Sigmoid colon (tissue), 7 donors: ENCODE results near the gene UBL3. TPM values are rescaled to one million over a fixed set of nuclear protein-coding genes. Genes with fewer than 3 reads are reported as not detected.

Source experiments
- DNase-seq: peaks from one replicate; pipeline ENCODE4 v3.0.0-alpha.2; 2019
- H3K27ac ChIP-seq, 4 donors: fragments of 200-600 bp; sonication (generic); one replicate each; pipeline ENCODE4 v1.5.1; 2016 to 2019; ENCODE audit warnings: mild to moderate bottlenecking in 1 of 4
- H3K27me3 ChIP-seq, 3 donors: fragments of 200-600 bp; sonication (generic); one replicate each; pipeline ENCODE4 v1.5.1; 2019; ENCODE audit warnings: mild to moderate bottlenecking in 1 of 3
- H3K36me3 ChIP-seq, 4 donors: fragments of 200-600 bp; sonication (generic); one replicate each; pipeline ENCODE4 v1.5.1; 2016 to 2019
- H3K4me1 ChIP-seq, 4 donors: fragments of 200-600 bp; sonication (generic); one replicate each; pipeline ENCODE4 v1.5.1; 2017 to 2019
- H3K4me3 ChIP-seq, 4 donors: fragments of 200-600 bp; sonication (generic); one replicate each; pipeline ENCODE4 v1.5.1; 2017 to 2019; ENCODE audit warnings: mild to moderate bottlenecking in 2 of 4, moderate library complexity in 1 of 4
- H3K9me3 ChIP-seq, 4 donors: fragments of 200-600 bp in 3 of 4; sonication (generic) in 3 of 4; one replicate each; pipeline versions ENCODE4 v1.5.1 to v1.6.1; 2013 to 2019
- CTCF ChIP-seq, 4 experiments: fragments of 450-650 bp in 3 of 4; fragments of 200-600 bp in 1 of 4; IDR thresholded peaks; one replicate each; pipeline ENCODE4 v1.5.1; 2016 to 2019; ENCODE audit warnings: antibody characterized with exemption in 4 of 4, mild to moderate bottlenecking in 3 of 4, moderate library complexity in 2 of 4
- EP300 ChIP-seq, 4 donors: sonication (generic); formaldehyde crosslinking; IDR thresholded peaks; one replicate each; pipeline ENCODE4 v1.6.1; 2017; ENCODE audit warnings: antibody characterized with exemption in 4 of 4
- POLR2A ChIP-seq, 2 donors: fragments of 450-650 bp; IDR thresholded peaks; one replicate each; pipeline ENCODE4 v1.6.1; 2016; ENCODE audit warnings: antibody characterized with exemption in 2 of 2, mild to moderate bottlenecking in 2 of 2, moderate library complexity in 2 of 2
- POLR2AphosphoS5 ChIP-seq, 4 donors: sonication (generic); formaldehyde crosslinking; IDR thresholded peaks; one replicate each; pipeline ENCODE4 v1.6.1; 2017; ENCODE audit warnings: antibody characterized with exemption in 4 of 4
- WGBS, 2 donors: extraction: QIAGEN DNeasy Blood & Tissue Kit; methylation state at CpG; one replicate each; pipeline ENCODE4 v1.1.7; 2013; 5-methylcytosine and 5-hydroxymethylcytosine counted together
- intact Hi-C: fragments of 100-400 bp; cut with DNase I; formaldehyde crosslinking; loops from one replicate; pipeline ENCODE4 v1.15.1; 2023
- polyA plus RNA-seq, 3 donors: library from polyadenylated mRNA; stranded (reverse); fragments of 200-250 nt; gene quantifications; one replicate each; pipeline ENCODE4 v1.2.3, GENCODE V29; 2013
- total RNA-seq, 4 donors: library from RNA; depleted of rRNA; stranded (reverse); fragments of >200 nt; gene quantifications; one replicate each; pipeline ENCODE4 v1.1.0, GENCODE V29; 2016
- donor health status: healthy with polysubstance abuse.
- donor health status: Bipolar disorder and iron deficiency.
- donor health status: healthy.

The UBL3 gene
- total and polyA plus RNA-seq, 7 donors = 19.1 to 48.6 (median 41.1) TPM

- intact Hi-C loops = loop anchor here (10.0 kb wide), 1 partner anchor 179 kb away; no protein-coding TSS in a partner anchor
- Histone ChIP-seq H3K36me3 (no peaks in the 10 kb centered on the region), H3K4me3 (no peak overlapping the region), H3K27ac (no peak overlapping the region), H3K9me3 (no peaks in the 10 kb centered on the region), H3K27me3 (no peaks in the 10 kb centered on the region), H3K4me1 (peaks cover 0 to 30% (median 24%) of the 10 kb centered on the region in 4 donors)
- 83 to 91% methylated on average over 6 of the region's 6 CpGs for WGBS, 2 donors
- DNase-seq = no peak
- TF ChIP-seq EP300 (IDR thresholded peaks at IDR 0.05) (no peak), POLR2A (IDR thresholded peaks at IDR 0.05) (no peak), POLR2AphosphoS5 (IDR thresholded peaks at IDR 0.05) (no peak)
These were observed 104.7 kb downstream of the UBL3 start for GRCh38 chr13:29745704-29746103.

GRCh38 chr13:29743201-29743786 lies 107.1 kb downstream of the UBL3 start:
- WGBS, 2 donors = 62 to 69% methylated on average over 16 of the region's 16 CpGs
- Histone ChIP-seq H3K27me3 (no peaks in the 10 kb centered on the region), H3K36me3 (no peaks in the 10 kb centered on the region), H3K4me3 (peak overlapping the region in 1 of 4 donors; percentile 15), H3K9me3 (no peaks in the 10 kb centered on the region), H3K4me1 (peaks cover 0 to 30% (median 24%) of the 10 kb centered on the region in 4 donors), H3K27ac (peak overlapping the region; percentile 52 to 86 (median 82))
- DNase-seq = peak; percentile 96
- TF ChIP-seq EP300 (IDR thresholded peaks at IDR 0.05) (peak; percentile 48 to 80 (median 72)), POLR2AphosphoS5 (IDR thresholded peaks at IDR 0.05) (peak; percentile 92 to 96 (median 95)), POLR2A (IDR thresholded peaks at IDR 0.05) (no peak)
- intact Hi-C loops = loop anchor here (1.0 to 10.0 kb wide), 6 partner anchors 104 to 370 kb away; partner anchors contain the start of gene SLC7A1

GRCh38 chr13:29740961-29741360 lies 109.5 kb downstream of the UBL3 start:
- no peaks in the 10 kb centered on the region for H3K36me3 ChIP-seq
- 95% methylated on average over 3 of the region's 3 CpGs for WGBS, 2 donors
- peaks cover 0 to 27% (median 20%) of the 10 kb centered on the region in 4 donors for H3K4me1 ChIP-seq
- TF ChIP-seq CTCF (IDR thresholded peaks at IDR 0.05) = no peak
- no peak for DNase-seq
- intact Hi-C loops = loop anchor here (5.0 to 10.0 kb wide), 3 partner anchors 106 to 229 kb away; no protein-coding TSS in a partner anchor
- H3K4me3 ChIP-seq = no peak overlapping the region
- H3K9me3 ChIP-seq = no peaks in the 10 kb centered on the region
- H3K27ac ChIP-seq = no peak overlapping the region
- H3K27me3 ChIP-seq = no peaks in the 10 kb centered on the region

- no peak for DNase-seq
- intact Hi-C loops = no loop called here
- no peak overlapping the region for H3K4me3 ChIP-seq
- TF ChIP-seq POLR2AphosphoS5 (IDR thresholded peaks at IDR 0.05) = no peak
- no peak for TF ChIP-seq CTCF (IDR thresholded peaks at IDR 0.05)
- no peak for TF ChIP-seq POLR2A (IDR thresholded peaks at IDR 0.05)
- no peak for TF ChIP-seq EP300 (IDR thresholded peaks at IDR 0.05)
- WGBS, 2 donors = 44 to 83% methylated on average over 5 of the region's 5 CpGs
- H3K9me3 ChIP-seq = no peaks in the 10 kb centered on the region
- no peaks in the 10 kb centered on the region for H3K4me1 ChIP-seq
- H3K27me3 ChIP-seq = no peaks in the 10 kb centered on the region
- no peak overlapping the region for H3K27ac ChIP-seq
- no peaks in the 10 kb centered on the region for H3K36me3 ChIP-seq
These were observed 113.4 kb downstream of the UBL3 start for GRCh38 chr13:29737061-29737460.

GRCh38 chr13:29733147-29733611 lies 117.2 kb downstream of the UBL3 start:
- intact Hi-C loops = no loop called here

More at GRCh38 chr13:29733147-29733611, 117.2 kb downstream of the UBL3 start:
- Histone ChIP-seq H3K4me3 (no peak overlapping the region), H3K9me3 (no peaks in the 10 kb centered on the region), H3K27ac (no peak overlapping the region), H3K36me3 (no peaks in the 10 kb centered on the region), H3K27me3 (no peaks in the 10 kb centered on the region), H3K4me1 (no peaks in the 10 kb centered on the region)
- DNase-seq = no peak
- TF ChIP-seq POLR2AphosphoS5 (IDR thresholded peaks at IDR 0.05) (no peak), POLR2A (IDR thresholded peaks at IDR 0.05) (no peak), CTCF (IDR thresholded peaks at IDR 0.05) (no peak), EP300 (IDR thresholded peaks at IDR 0.05) (no peak)
- WGBS, 2 donors = 48 to 74% methylated on average over 5 of the region's 5 CpGs
